MM.1S (cell line): ENCODE results near the gene LRRC61.

Experiments used
- DNase-seq: peaks from one replicate; pipeline ENCODE4 v3.0.0-alpha.2; 2015
- H2AFZ ChIP-seq: fragments of 300-600 bp; sonication (generic); 2 replicates; pipeline ENCODE4 v1.6.0; 2016; ENCODE audit warnings: antibody characterized with exemption, low read length
- H3F3A ChIP-seq: fragments of 300-600 bp; sonication (generic); 2 replicates; pipeline ENCODE4 v1.6.1; 2016; ENCODE audit warnings: mild to moderate bottlenecking, antibody characterized with exemption, low read length, moderate library complexity, mixed read lengths; ENCODE audit not compliant: insufficient read depth
- H3K27ac ChIP-seq: fragments of 300-600 bp; sonication (generic); 2 replicates; pipeline ENCODE4 v1.5.1; 2016; ENCODE audit warnings: mild to moderate bottlenecking, low read length
- H3K27me3 ChIP-seq: fragments of 300-600 bp; sonication (generic); replicated peaks from 2 replicates; pipeline ENCODE4 v1.6.0; 2016; ENCODE audit warnings: low read length; ENCODE audit not compliant: insufficient read depth
- H3K36me3 ChIP-seq: fragments of 300-600 bp; sonication (generic); replicated peaks from 2 replicates; pipeline ENCODE4 v1.6.1; 2016; ENCODE audit warnings: mild to moderate bottlenecking, low read length, mixed read lengths; ENCODE audit not compliant: insufficient read depth
- H3K4me1 ChIP-seq: fragments of 300-600 bp; sonication (generic); 2 replicates; pipeline ENCODE4 v1.6.1; 2016; ENCODE audit warnings: low read length, mixed read lengths
- H3K4me2 ChIP-seq: fragments of 300-600 bp; sonication (generic); 2 replicates; pipeline ENCODE4 v1.6.0; 2016; ENCODE audit warnings: low read depth, low read length
- H3K4me3 ChIP-seq: fragments of 300-600 bp; sonication (generic); 2 replicates; pipeline ENCODE4 v1.5.1; 2016; ENCODE audit warnings: low read length, mixed read lengths
- H3K79me2 ChIP-seq: fragments of 300-600 bp; sonication (generic); 2 replicates; pipeline ENCODE4 v1.6.1; 2016; ENCODE audit warnings: mixed run types, low read length, mixed read lengths
- H3K9ac ChIP-seq: fragments of 300-600 bp; sonication (generic); 2 replicates; pipeline ENCODE4 v1.6.1; 2016; ENCODE audit warnings: low read length, mixed read lengths
- H3K9me2 ChIP-seq: fragments of 300-600 bp; sonication (generic); replicated peaks from 2 replicates; pipeline ENCODE4 v1.6.1; 2016; ENCODE audit warnings: mild to moderate bottlenecking, low read length, mixed read lengths; ENCODE audit not compliant: insufficient read depth
- H3K9me3 ChIP-seq: fragments of 300-600 bp; sonication (generic); replicated peaks from 2 replicates; pipeline ENCODE4 v1.6.1; 2016; ENCODE audit warnings: mild to moderate bottlenecking, low read length, mixed read lengths; ENCODE audit not compliant: insufficient read depth
- H4K20me1 ChIP-seq: fragments of 300-600 bp; sonication (generic); 2 replicates; pipeline ENCODE4 v1.6.1; 2016; ENCODE audit warnings: mild to moderate bottlenecking, low read length, moderate library complexity, mixed read lengths; ENCODE audit not compliant: insufficient read depth
- CTCF ChIP-seq: fragments of 300-600 bp; sonication (generic); IDR thresholded peaks from 2 replicates; pipeline ENCODE4 v1.5.1; 2016; ENCODE audit warnings: antibody characterized with exemption, low read length, mixed read lengths
- EZH2 ChIP-seq: fragments of 300-600 bp; sonication (generic); optimal IDR thresholded peaks from 2 replicates; pipeline ENCODE3; 2017; ENCODE audit warnings: low read depth, mild to moderate bottlenecking, antibody characterized with exemption, low read length, mixed read lengths
- EZH2phosphoT487 ChIP-seq: fragments of 300-600 bp; sonication (generic); IDR thresholded peaks from 2 replicates; pipeline ENCODE4 v1.6.1; 2018; ENCODE audit warnings: antibody characterized with exemption, low read length

LRRC61 gene

DNA sequence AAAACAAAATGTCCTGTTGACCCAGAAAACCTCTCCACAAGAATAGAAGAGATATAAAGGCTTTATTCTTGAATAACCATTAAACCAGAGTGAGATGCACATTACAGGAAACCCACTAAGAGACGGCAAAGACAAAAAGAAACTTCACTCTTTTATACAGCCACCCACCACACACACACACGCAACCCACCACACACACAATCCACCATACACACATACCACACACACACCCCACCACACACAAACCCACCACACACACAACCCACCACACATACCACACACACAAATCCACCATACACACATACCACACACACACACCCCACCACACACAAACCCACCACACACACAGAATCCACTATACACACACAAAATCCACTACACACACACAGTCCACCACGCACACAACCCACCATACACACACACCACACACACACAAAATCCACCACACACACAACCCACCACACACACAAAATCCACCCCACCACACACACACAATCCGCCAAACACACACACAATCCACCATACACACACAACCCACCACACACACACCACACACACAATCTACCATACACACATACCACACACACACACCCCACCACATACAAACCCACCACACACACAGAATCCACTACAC lies 36.0 kb downstream of the LRRC61 start:
- H3K27ac ChIP-seq, result no peak overlapping the region
- peaks cover 19% of the 10 kb centered on the region for H3F3A ChIP-seq
- H3K4me2 ChIP-seq, result no peak overlapping the region
- DNase-seq, result no peak
- H3K4me3 ChIP-seq, result no peak overlapping the region
- H3K9ac ChIP-seq, result no peak overlapping the region
- H3K9me2 ChIP-seq, result no peaks in the 10 kb centered on the region
- no peaks in the 10 kb centered on the region for H4K20me1 ChIP-seq
- no peak for TF ChIP-seq CTCF
- no peak for TF ChIP-seq EZH2phosphoT487
- no peak for TF ChIP-seq EZH2
- H3K9me3 ChIP-seq, result no peaks in the 10 kb centered on the region
- H3K36me3 ChIP-seq, result no peaks in the 10 kb centered on the region
- no peak overlapping the region for H2AFZ ChIP-seq
- H3K27me3 ChIP-seq, result no peaks in the 10 kb centered on the region
- H3K4me1 ChIP-seq, result peaks cover 30% of the 10 kb centered on the region
- H3K79me2 ChIP-seq, result no peaks in the 10 kb centered on the region

GRCh38 chr7:150359622-150360362 lies 36.6 kb downstream of the LRRC61 start:
- TF ChIP-seq EZH2, result no peak
- TF ChIP-seq EZH2phosphoT487, result no peak
- TF ChIP-seq CTCF, result no peak
- Histone ChIP-seq H3K36me3 (no peaks in the 10 kb centered on the region), H2AFZ (no peak overlapping the region), H3K4me3 (no peak overlapping the region), H3K27ac (no peak overlapping the region), H3K27me3 (no peaks in the 10 kb centered on the region), H3K4me1 (peaks cover 33% of the 10 kb centered on the region), H3K9me3 (no peaks in the 10 kb centered on the region), H3K79me2 (no peaks in the 10 kb centered on the region), H3F3A (peaks cover 23% of the 10 kb centered on the region), H4K20me1 (no peaks in the 10 kb centered on the region), H3K9me2 (no peaks in the 10 kb centered on the region), H3K4me2 (no peak overlapping the region), H3K9ac (no peak overlapping the region)
- DNase-seq, result no peak

DNA sequence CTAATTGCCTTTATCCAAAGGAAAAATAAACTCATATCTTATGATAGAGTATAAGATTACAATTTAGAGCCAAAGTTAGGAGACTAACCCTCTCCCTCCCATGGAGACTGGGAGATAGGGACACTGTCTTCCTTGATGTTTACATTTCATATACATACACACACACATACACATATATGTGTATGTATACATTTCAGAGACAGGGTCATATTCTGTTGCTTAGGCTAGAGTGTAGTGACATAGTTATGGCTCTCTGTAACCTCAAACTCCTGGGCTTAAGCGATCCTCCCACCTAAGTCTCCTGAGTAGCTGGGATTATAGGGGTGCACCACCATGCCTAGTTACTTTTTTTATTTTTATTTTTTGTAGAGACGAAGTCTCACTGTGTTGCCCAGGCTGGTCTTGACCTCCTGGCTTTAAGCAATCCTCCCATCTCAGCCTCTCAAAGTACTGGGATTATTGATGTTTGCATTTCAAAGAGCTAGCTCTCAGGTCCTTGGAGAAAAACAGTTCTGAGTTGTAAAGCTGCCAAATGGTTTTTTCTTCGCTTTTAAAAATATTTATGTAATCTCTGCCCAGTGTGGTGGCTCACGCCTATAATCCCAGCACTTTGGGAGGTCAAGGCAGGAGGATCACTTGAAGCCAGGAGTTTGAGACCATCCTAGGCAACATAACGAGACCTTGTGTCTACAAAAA lies 37.4 kb downstream of the LRRC61 start:
- no peaks in the 10 kb centered on the region for H3K9me2 ChIP-seq
- no peaks in the 10 kb centered on the region for H3K27me3 ChIP-seq
- no peak for TF ChIP-seq EZH2
- TF ChIP-seq EZH2phosphoT487, result no peak
- TF ChIP-seq CTCF, result no peak
- no peak overlapping the region for H3K27ac ChIP-seq
- no peaks in the 10 kb centered on the region for H3K9me3 ChIP-seq
- no peaks in the 10 kb centered on the region for H3K36me3 ChIP-seq
- no peaks in the 10 kb centered on the region for H4K20me1 ChIP-seq
- no peak overlapping the region for H3K4me3 ChIP-seq
- peaks cover 31% of the 10 kb centered on the region for H3K4me1 ChIP-seq
- DNase-seq, result no peak
- peaks cover 23% of the 10 kb centered on the region for H3F3A ChIP-seq
- H3K9ac ChIP-seq, result no peak overlapping the region
- no peaks in the 10 kb centered on the region for H3K79me2 ChIP-seq
- no peak overlapping the region for H3K4me2 ChIP-seq
- H2AFZ ChIP-seq, result no peak overlapping the region
